Medulla oblongata (tissue), 1 donor: ENCODE measurements around the gene AK5.
"Not testable (repeated sequence)": the region's sequence is repeated elsewhere in the genome, so short reads cannot be mapped to it uniquely, and the experiment has no call there.

Experiments used
- DNase-seq: peaks from one replicate; pipeline ENCODE4 v3.0.0-alpha.2; 2015; ENCODE audit errors: extremely low spot score

AK5 gene

GRCh38 chr1:77499466-77499865 is 217.6 kb downstream of the AK5 start:
- DNase-seq, result no peak

- DNase-seq, result peak; percentile 23
Measured at GRCh38 chr1:77504986-77505385, 223.2 kb downstream of the AK5 start.

- DNase-seq, result no peak
Measured at GRCh38 chr1:77506771-77507170, 225.0 kb downstream of the AK5 start.

GRCh38 chr1:77509051-77509492 is 227.3 kb downstream of the AK5 start:
- peak; percentile 45 for DNase-seq

- DNase-seq, result no peak
Measured at GRCh38 chr1:77509898-77510297, 228.1 kb downstream of the AK5 start.

GRCh38 chr1:77511440-77511840 is 229.6 kb downstream of the AK5 start:
- no peak for DNase-seq

- not testable (repeated sequence) for DNase-seq
Measured at GRCh38 chr1:77512650-77513049, 230.8 kb downstream of the AK5 start.

- DNase-seq, result peak; percentile 67
Measured at GRCh38 chr1:77513839-77514763, 232.3 kb downstream of the AK5 start.

- peak; percentile 76 for DNase-seq
Measured at GRCh38 chr1:77514921-77515776, 233.3 kb downstream of the AK5 start.

GRCh38 chr1:77516106-77516505 is 234.3 kb downstream of the AK5 start:
- DNase-seq, result no peak

- no peak for DNase-seq
Measured at GRCh38 chr1:77524038-77524437, 242.2 kb downstream of the AK5 start.

- DNase-seq, result not testable (repeated sequence)
Measured at GRCh38 chr1:77531149-77531548, 249.3 kb downstream of the AK5 start.

GRCh38 chr1:77531596-77532280 is 249.9 kb downstream of the AK5 start:
- DNase-seq, result not testable (repeated sequence)

GRCh38 chr1:77532641-77533040 is 250.8 kb downstream of the AK5 start:
- DNase-seq, result no peak

GRCh38 chr1:77533660-77534305 is 252.0 kb downstream of the AK5 start:
- DNase-seq, result peak; percentile 89

GRCh38 chr1:77534456-77534855 is 252.6 kb downstream of the AK5 start:
- no peak for DNase-seq

GRCh38 chr1:77536813-77537212 is 255.0 kb downstream of the AK5 start:
- no peak for DNase-seq

- DNase-seq, result no peak
Measured at GRCh38 chr1:77538956-77539518, 257.2 kb downstream of the AK5 start.

- peak; percentile 41 for DNase-seq
Measured at GRCh38 chr1:77539519-77540142, 257.8 kb downstream of the AK5 start.

- DNase-seq, result no peak
Measured at GRCh38 chr1:77540501-77541161, 258.8 kb downstream of the AK5 start.
